Type B pancreatic cell (in vitro differentiated cells): ENCODE data around the gene CYP24A1. TPM values are rescaled to one million over a fixed set of nuclear protein-coding genes. Genes with fewer than 3 reads are reported as not detected.

Source experiments
- DNase-seq: peaks from one replicate; pipeline ENCODE4 v3.0.0; 2021; ENCODE audit warnings: mixed read lengths; ENCODE audit not compliant: unreplicated experiment; ENCODE audit errors: extremely low spot score
- H3K27ac Mint-ChIP-seq: 2 replicates; pipeline ENCODE4 v1.8.0; 2021; ENCODE audit warnings: mild to moderate bottlenecking, mixed read lengths
- H3K27me3 Mint-ChIP-seq: 2 replicates; pipeline ENCODE4 v1.8.0; 2021; ENCODE audit warnings: mixed read lengths
- H3K36me3 Mint-ChIP-seq: 2 replicates; pipeline ENCODE4 v1.8.0; 2021; ENCODE audit warnings: mixed read lengths
- H3K4me1 Mint-ChIP-seq: one replicate; pipeline ENCODE4 v1.8.0; 2021; ENCODE audit warnings: mixed read lengths; ENCODE audit not compliant: unreplicated experiment
- H3K4me3 Mint-ChIP-seq: 2 replicates; pipeline ENCODE4 v1.8.0; 2021; ENCODE audit warnings: mild to moderate bottlenecking, mixed read lengths
- H3K9me3 Mint-ChIP-seq: 2 replicates; pipeline ENCODE4 v1.8.0; 2021; ENCODE audit warnings: mixed read lengths
- total RNA-seq: library from RNA; stranded (reverse); gene quantifications from 2 replicates; pipeline ENCODE4 v1.2.1, GENCODE V29; 2021; ENCODE audit warnings: low replicate concordance
- TF ChIP-seq, protein P1 (sequence below): fragments of 200-600 bp; sonication (generic); conservative IDR thresholded peaks from 2 replicates; pipeline ENCODE4 v1.5.0; 2021; ENCODE audit warnings: antibody characterized with exemption, mild to moderate bottlenecking

CYP24A1 gene
- total RNA-seq, 1 donor from 2014 or later = 7.1 TPM

DNA sequence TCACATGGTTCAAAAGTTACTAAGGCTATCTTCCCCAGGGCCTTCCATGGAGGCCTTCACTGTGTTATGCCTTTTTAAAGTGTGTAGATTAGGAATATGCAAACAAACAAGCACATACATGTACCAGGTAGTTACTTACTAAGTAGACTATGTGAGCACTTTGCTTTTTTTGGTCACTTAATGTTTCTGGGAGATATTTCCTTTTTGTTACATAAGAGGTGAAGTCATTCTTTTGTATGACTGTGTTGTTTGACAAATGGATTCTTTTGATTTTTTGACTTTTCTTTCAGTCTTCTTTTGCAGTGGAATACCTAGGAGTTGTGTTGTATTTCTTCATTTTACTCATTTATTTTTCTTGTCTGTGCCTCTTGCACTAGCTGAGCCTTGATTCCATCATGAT, 63.7 kb downstream of the CYP24A1 start:
- H3K4me1 Mint-ChIP-seq = peaks cover 15% of the 10 kb centered on the region
- peak overlapping the region; percentile 47 for H3K27ac Mint-ChIP-seq
- H3K36me3 Mint-ChIP-seq = no peaks in the 10 kb centered on the region
- H3K9me3 Mint-ChIP-seq = peaks cover 6% of the 10 kb centered on the region
- TF ChIP-seq, protein P1, sequence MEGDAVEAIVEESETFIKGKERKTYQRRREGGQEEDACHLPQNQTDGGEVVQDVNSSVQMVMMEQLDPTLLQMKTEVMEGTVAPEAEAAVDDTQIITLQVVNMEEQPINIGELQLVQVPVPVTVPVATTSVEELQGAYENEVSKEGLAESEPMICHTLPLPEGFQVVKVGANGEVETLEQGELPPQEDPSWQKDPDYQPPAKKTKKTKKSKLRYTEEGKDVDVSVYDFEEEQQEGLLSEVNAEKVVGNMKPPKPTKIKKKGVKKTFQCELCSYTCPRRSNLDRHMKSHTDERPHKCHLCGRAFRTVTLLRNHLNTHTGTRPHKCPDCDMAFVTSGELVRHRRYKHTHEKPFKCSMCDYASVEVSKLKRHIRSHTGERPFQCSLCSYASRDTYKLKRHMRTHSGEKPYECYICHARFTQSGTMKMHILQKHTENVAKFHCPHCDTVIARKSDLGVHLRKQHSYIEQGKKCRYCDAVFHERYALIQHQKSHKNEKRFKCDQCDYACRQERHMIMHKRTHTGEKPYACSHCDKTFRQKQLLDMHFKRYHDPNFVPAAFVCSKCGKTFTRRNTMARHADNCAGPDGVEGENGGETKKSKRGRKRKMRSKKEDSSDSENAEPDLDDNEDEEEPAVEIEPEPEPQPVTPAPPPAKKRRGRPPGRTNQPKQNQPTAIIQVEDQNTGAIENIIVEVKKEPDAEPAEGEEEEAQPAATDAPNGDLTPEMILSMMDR = no peak
- no peak overlapping the region for H3K4me3 Mint-ChIP-seq
- DNase-seq = no peak
- H3K27me3 Mint-ChIP-seq = no peaks in the 10 kb centered on the region

- no peak overlapping the region for H3K4me3 Mint-ChIP-seq
- H3K27ac Mint-ChIP-seq = no peak overlapping the region
- peaks cover 6% of the 10 kb centered on the region for H3K9me3 Mint-ChIP-seq
- H3K36me3 Mint-ChIP-seq = no peaks in the 10 kb centered on the region
- H3K27me3 Mint-ChIP-seq = no peaks in the 10 kb centered on the region
- H3K4me1 Mint-ChIP-seq = peaks cover 15% of the 10 kb centered on the region
- TF ChIP-seq, protein P1 = no peak
- no peak for DNase-seq
These were observed 65.0 kb downstream of the CYP24A1 start for GRCh38 chr20:54108817-54109216.

DNA sequence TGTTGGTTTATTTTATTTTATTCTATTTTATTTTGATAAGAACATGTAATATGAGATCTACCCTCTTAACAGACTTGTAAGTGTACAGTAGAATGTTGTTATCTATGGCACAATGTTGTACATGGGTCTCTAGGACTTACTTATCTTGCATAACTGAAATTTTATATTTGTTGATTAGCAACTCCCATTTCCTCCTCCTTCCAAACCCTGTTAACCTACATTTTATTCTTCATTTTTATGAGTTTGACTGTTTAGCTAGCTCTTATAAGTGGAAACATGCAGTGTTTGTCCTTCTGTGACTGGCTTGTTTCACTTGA, 65.5 kb downstream of the CYP24A1 start:
- Mint-ChIP-seq H3K36me3 (no peaks in the 10 kb centered on the region), H3K4me3 (no peak overlapping the region), H3K27ac (no peak overlapping the region), H3K27me3 (no peaks in the 10 kb centered on the region), H3K9me3 (peaks cover 6% of the 10 kb centered on the region), H3K4me1 (peaks cover 15% of the 10 kb centered on the region)
- TF ChIP-seq, protein P1 = no peak
- DNase-seq = no peak

GRCh38 chr20:54107600-54108325, 66.0 kb downstream of the CYP24A1 start:
- Mint-ChIP-seq H3K36me3 (no peaks in the 10 kb centered on the region), H3K4me3 (no peak overlapping the region), H3K9me3 (peaks cover 6% of the 10 kb centered on the region), H3K27ac (no peak overlapping the region), H3K4me1 (peaks cover 15% of the 10 kb centered on the region), H3K27me3 (no peaks in the 10 kb centered on the region)
- DNase-seq = no peak
- TF ChIP-seq, protein P1 = no peak

DNA sequence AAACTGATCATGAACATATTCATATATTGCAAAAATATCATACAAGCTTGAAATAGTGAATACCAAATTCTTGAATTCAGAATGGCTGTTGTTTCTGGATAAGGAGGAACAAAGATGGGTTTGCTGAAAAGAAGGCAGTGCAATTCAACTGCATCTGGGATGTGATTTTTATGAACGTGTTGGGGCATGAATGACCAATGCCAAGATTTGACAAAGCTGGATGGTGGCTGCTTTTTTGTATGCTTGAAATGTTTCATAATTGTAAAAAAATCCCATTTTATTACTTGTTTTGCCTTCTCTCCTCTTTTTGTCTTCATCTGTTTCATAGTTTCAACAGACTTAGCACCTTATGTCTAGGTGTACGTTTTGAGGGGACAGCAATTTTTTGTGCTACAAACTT, 66.6 kb downstream of the CYP24A1 start:
- DNase-seq = no peak
- Mint-ChIP-seq H3K4me3 (no peak overlapping the region), H3K9me3 (peaks cover 6% of the 10 kb centered on the region), H3K4me1 (peaks cover 15% of the 10 kb centered on the region), H3K36me3 (no peaks in the 10 kb centered on the region), H3K27me3 (no peaks in the 10 kb centered on the region), H3K27ac (no peak overlapping the region)
- TF ChIP-seq, protein P1 = no peak

DNA sequence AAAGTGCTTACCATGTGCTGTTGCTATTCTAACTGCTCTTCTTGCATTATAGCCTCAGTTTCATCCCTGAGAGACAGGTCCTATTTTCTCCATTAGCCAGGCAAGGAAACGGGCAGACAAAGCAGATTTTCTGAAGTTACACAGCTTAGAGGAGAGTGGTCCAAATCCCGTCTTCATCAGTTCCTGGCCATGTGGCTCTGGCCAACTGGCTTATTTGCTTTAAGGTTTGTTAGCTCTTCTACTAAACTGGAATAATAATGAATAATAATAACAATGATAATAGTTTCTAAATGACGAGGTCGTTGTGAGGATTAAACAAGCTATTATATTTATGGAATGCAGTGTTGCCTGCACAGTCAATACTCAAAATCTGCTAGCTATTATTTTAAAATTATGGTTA, 67.6 kb downstream of the CYP24A1 start:
- no peak for DNase-seq
- peaks cover 15% of the 10 kb centered on the region for H3K4me1 Mint-ChIP-seq
- H3K36me3 Mint-ChIP-seq = no peaks in the 10 kb centered on the region

More for the DNA sequence above, 67.6 kb downstream of the CYP24A1 start:
- no peaks in the 10 kb centered on the region for H3K27me3 Mint-ChIP-seq
- no peak overlapping the region for H3K4me3 Mint-ChIP-seq
- TF ChIP-seq, protein P1 = no peak
- H3K9me3 Mint-ChIP-seq = peaks cover 6% of the 10 kb centered on the region
- H3K27ac Mint-ChIP-seq = no peak overlapping the region
